Neutrophil (primary cell): Measurements from ENCODE around the gene TSPAN1.

Experiments
- H3K27ac ChIP-seq: fragments of 200-600 bp; sonication (generic); 2 replicates; pipeline ENCODE4 v1.5.1; 2016; ENCODE audit warnings: mild to moderate bottlenecking, moderate library complexity
- H3K27me3 ChIP-seq: fragments of 200-600 bp; sonication (generic); 2 replicates; pipeline ENCODE4 v1.6.0; 2016; ENCODE audit warnings: mild to moderate bottlenecking
- H3K36me3 ChIP-seq: fragments of 200-600 bp; sonication (generic); 2 replicates; pipeline ENCODE4 v1.5.1; 2017
- H3K4me1 ChIP-seq, 2 experiments: fragments of 200-600 bp in 1 of 2; sonication (generic) in 1 of 2; 1 replicate in 1 of 2; 2 replicates in 1 of 2; pipeline versions ENCODE4 v1.5.1 to v1.6.1; 2013 to 2016; ENCODE audit warnings: low read depth in 1 of 2, low read length in 1 of 2, mild to moderate bottlenecking in 1 of 2, moderate library complexity in 1 of 2; ENCODE audit not compliant: control insufficient read depth in 1 of 2, insufficient read depth in 1 of 2
- H3K4me3 ChIP-seq, 2 experiments: fragments of 200-600 bp in 1 of 2; sonication (generic) in 1 of 2; 1 replicate in 1 of 2; 2 replicates in 1 of 2; pipeline ENCODE4 v1.5.1; 2013 to 2016; ENCODE audit warnings: low read depth in 1 of 2, low read length in 1 of 2, mild to moderate bottlenecking in 1 of 2, moderate library complexity in 1 of 2
- H3K9me3 ChIP-seq: fragments of 200-600 bp; sonication (generic); 2 replicates; pipeline ENCODE4 v1.5.1; 2016
- TF ChIP-seq, protein P1 (sequence below): fragments of 200-600 bp; sonication (generic); IDR thresholded peaks from 2 replicates; pipeline ENCODE4 v1.5.1; 2016; ENCODE audit warnings: antibody characterized with exemption

The TSPAN1 gene, protein sequence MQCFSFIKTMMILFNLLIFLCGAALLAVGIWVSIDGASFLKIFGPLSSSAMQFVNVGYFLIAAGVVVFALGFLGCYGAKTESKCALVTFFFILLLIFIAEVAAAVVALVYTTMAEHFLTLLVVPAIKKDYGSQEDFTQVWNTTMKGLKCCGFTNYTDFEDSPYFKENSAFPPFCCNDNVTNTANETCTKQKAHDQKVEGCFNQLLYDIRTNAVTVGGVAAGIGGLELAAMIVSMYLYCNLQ

GRCh38 chr1:46174448-46175231 lies at the start of gene TSPAN1:
Gene TSPAN1, plus strand, starts transcription at chr1:46175087. Its CDS starts 6,021 bp downstream, at chr1:46181108.
- H3K36me3 ChIP-seq: no peaks in the 10 kb centered on the region
- H3K4me3 ChIP-seq: no peak within 1 kb of the TSS
- H3K9me3 ChIP-seq: no peaks in the 10 kb centered on the region
- peaks cover 9% of the 10 kb centered on the region for H3K27me3 ChIP-seq
- H3K4me1 ChIP-seq: peaks cover 0 to 4% of the 10 kb centered on the region in 2 experiments
- no peak within 1 kb of the TSS for H3K27ac ChIP-seq
- TF ChIP-seq, protein P1, sequence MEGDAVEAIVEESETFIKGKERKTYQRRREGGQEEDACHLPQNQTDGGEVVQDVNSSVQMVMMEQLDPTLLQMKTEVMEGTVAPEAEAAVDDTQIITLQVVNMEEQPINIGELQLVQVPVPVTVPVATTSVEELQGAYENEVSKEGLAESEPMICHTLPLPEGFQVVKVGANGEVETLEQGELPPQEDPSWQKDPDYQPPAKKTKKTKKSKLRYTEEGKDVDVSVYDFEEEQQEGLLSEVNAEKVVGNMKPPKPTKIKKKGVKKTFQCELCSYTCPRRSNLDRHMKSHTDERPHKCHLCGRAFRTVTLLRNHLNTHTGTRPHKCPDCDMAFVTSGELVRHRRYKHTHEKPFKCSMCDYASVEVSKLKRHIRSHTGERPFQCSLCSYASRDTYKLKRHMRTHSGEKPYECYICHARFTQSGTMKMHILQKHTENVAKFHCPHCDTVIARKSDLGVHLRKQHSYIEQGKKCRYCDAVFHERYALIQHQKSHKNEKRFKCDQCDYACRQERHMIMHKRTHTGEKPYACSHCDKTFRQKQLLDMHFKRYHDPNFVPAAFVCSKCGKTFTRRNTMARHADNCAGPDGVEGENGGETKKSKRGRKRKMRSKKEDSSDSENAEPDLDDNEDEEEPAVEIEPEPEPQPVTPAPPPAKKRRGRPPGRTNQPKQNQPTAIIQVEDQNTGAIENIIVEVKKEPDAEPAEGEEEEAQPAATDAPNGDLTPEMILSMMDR: no peak

DNA sequence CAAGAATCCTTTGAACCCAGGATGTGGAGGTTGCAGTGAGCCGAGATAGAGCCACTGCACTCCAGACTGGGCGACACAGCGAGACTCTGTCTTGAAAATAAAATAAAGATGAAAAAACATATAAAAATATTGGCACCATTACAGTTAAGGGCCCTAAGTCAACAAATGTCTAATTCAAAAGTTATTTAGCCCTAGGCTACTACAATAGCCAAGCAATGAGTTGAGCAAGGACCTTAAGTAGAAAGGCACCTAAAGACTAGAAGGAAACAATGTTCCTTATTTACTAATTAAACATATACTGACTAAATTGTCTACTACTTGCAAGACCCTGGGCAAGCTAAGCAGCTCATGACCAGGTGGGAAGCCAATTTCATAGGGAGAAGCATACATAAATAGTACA lies 46.5 kb upstream of the TSPAN1 start:
- TF ChIP-seq, protein P1: no peak
- Histone ChIP-seq H3K36me3 (no peaks in the 10 kb centered on the region), H3K9me3 (no peaks in the 10 kb centered on the region), H3K4me3 (no peak overlapping the region), H3K4me1 (peaks cover 19 to 20% of the 10 kb centered on the region in 2 experiments), H3K27me3 (peaks cover 54% of the 10 kb centered on the region), H3K27ac (no peak overlapping the region)

DNA sequence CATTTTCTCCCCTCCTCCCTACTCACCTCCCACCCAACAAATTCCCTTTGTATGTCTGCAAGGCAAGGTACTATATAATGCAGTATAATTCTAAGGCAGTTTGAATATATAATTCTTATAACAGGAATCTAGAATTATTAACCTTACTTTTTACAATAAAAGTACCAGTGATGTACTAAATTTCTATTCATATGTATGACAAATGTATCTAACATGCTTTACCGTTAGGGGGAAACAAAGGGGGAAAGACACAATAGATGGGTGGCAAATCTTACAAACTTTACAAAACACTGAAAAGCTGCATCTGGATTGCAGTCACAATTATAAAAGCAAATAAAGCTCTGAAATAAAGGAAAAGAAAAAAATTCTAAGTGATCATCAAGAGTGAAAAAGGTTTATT lies 44.8 kb upstream of the TSPAN1 start:
- peaks cover 71% of the 10 kb centered on the region for H3K27me3 ChIP-seq
- no peak overlapping the region for H3K4me3 ChIP-seq
- peaks cover 22% of the 10 kb centered on the region in 2 experiments for H3K4me1 ChIP-seq
- H3K27ac ChIP-seq: no peak overlapping the region
- H3K36me3 ChIP-seq: no peaks in the 10 kb centered on the region
- TF ChIP-seq, protein P1: no peak
- H3K9me3 ChIP-seq: no peaks in the 10 kb centered on the region

DNA sequence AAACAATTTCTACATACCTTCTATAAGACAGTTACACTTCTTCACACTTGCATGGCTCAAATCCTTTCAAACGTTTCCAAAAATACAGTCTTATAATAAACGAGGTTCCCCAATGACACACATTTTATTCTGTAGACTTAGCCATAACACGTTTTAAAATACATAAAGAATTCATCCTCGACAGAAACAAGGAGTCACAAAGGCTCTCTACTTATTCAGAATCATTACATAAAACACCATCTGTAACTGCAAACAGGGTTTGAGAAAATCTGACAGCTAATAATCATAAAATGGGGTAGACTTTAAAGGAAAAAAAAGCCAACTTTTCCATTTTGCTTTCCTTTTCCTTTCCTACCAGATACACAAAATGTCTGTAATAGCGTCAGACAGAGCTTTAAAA lies 44.3 kb upstream of the TSPAN1 start:
- Histone ChIP-seq H3K4me3 (no peak overlapping the region), H3K27ac (no peak overlapping the region), H3K36me3 (no peaks in the 10 kb centered on the region), H3K9me3 (no peaks in the 10 kb centered on the region), H3K4me1 (peaks cover 22% of the 10 kb centered on the region in 2 experiments), H3K27me3 (peaks cover 76% of the 10 kb centered on the region)
- TF ChIP-seq, protein P1: no peak

DNA sequence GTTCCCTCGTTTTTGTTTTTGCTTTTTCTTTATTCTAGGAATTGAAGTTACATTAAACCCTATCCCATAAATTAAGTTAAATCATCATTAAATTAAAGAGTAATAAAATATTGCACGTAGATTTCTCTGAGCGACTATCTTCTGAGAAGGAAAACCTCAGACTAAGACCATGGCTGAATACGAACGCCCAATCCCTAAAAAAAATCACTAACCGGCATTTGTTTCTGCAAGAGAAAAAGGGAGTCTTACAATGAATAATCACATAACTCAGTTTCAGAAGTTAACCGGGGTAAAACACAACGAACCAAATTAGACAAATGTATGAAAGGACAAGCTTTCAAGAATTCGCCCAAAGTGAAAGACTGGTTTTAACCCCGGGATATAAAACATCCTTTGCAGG lies 43.8 kb upstream of the TSPAN1 start:
- TF ChIP-seq, protein P1: no peak
- no peaks in the 10 kb centered on the region for H3K9me3 ChIP-seq
- H3K4me3 ChIP-seq: no peak overlapping the region
- no peaks in the 10 kb centered on the region for H3K36me3 ChIP-seq
- no peak overlapping the region for H3K27ac ChIP-seq
- H3K4me1 ChIP-seq: peaks cover 22% of the 10 kb centered on the region in 2 experiments
- H3K27me3 ChIP-seq: peaks cover 77% of the 10 kb centered on the region
